Measurements from ENCODE around the gene SHH.
A peak's percentile ranks its signal among the peaks of the same experiment; 100 is the strongest.
"Not testable (repeated sequence)": the region's sequence is repeated elsewhere in the genome, so short reads cannot be mapped to it uniquely, and the experiment has no call there.

Gene SHH

GRCh38 chr7:155820788-155821187, 8.5 kb upstream of the SHH start:
- FAIRE-seq = no peak

GRCh38 chr7:155820246-155820645, 8.0 kb upstream of the SHH start:
- DNase-seq (ENCODE audit: low spot score) (no peak), FAIRE-seq (no peak)

More at GRCh38 chr7:155820788-155821187, 8.5 kb upstream of the SHH start:
- DNase-seq (ENCODE audit: low spot score) = no peak

GRCh38 chr7:155819186-155819585, 6.9 kb upstream of the SHH start:
- no peak for FAIRE-seq
- DNase-seq (ENCODE audit: low spot score) = no peak

GRCh38 chr7:155818820-155819168, 6.5 kb upstream of the SHH start:
- DNase-seq (ENCODE audit: low spot score) (no peak), FAIRE-seq (no peak)

- no peak for FAIRE-seq
These were observed 6.0 kb upstream of the SHH start for GRCh38 chr7:155818154-155818819.

GRCh38 chr7:155817515-155817914, 5.3 kb upstream of the SHH start:
- FAIRE-seq; DNase-seq (ENCODE audit: low spot score): not testable (repeated sequence)

More at GRCh38 chr7:155818154-155818819, 6.0 kb upstream of the SHH start:
- no peak for DNase-seq (ENCODE audit: low spot score)

- no peak for FAIRE-seq
These were observed 4.7 kb upstream of the SHH start for GRCh38 chr7:155816996-155817395.

GRCh38 chr7:155816192-155816508, 3.9 kb upstream of the SHH start:
- DNase-seq (ENCODE audit: low spot score) = no peak
- FAIRE-seq = no peak

More at GRCh38 chr7:155816996-155817395, 4.7 kb upstream of the SHH start:
- DNase-seq (ENCODE audit: low spot score) = no peak

GRCh38 chr7:155815332-155816191, 3.3 kb upstream of the SHH start:
- FAIRE-seq (no peak), DNase-seq (ENCODE audit: low spot score) (peak; percentile 48)

GRCh38 chr7:155814316-155815276, 2.3 kb upstream of the SHH start:
- no peak for FAIRE-seq
- no peak for DNase-seq (ENCODE audit: low spot score)

GRCh38 chr7:155813546-155814315, 1.5 kb upstream of the SHH start:
- FAIRE-seq = no peak

GRCh38 chr7:155813125-155813524, 862 bp upstream of the SHH start:
- FAIRE-seq (no peak), DNase-seq (ENCODE audit: low spot score) (no peak)

More at GRCh38 chr7:155813546-155814315, 1.5 kb upstream of the SHH start:
- no peak for DNase-seq (ENCODE audit: low spot score)

GRCh38 chr7:155811560-155811894, 736 bp downstream of the SHH start:
- FAIRE-seq (no peak), DNase-seq (ENCODE audit: low spot score) (no peak)

GRCh38 chr7:155810770-155811559, 1.3 kb downstream of the SHH start:
- FAIRE-seq (no peak), DNase-seq (ENCODE audit: low spot score) (no peak)

GRCh38 chr7:155809947-155810769, 2.1 kb downstream of the SHH start:
- FAIRE-seq = no peak
- DNase-seq (ENCODE audit: low spot score) = no peak

- DNase-seq (ENCODE audit: low spot score) = no peak
- no peak for FAIRE-seq
These were observed 2.8 kb downstream of the SHH start for GRCh38 chr7:155809332-155809946.

GRCh38 chr7:155808549-155809331, 3.5 kb downstream of the SHH start:
- DNase-seq (ENCODE audit: low spot score) (no peak), FAIRE-seq (no peak)
